HEK293 (cell line): Measurements from ENCODE around the gene ATF2.

Experiments used
- ZNF274 ChIP-seq, 2 experiments: fragments of 200-500 bp in 1 of 2; fragments of 450-650 bp in 1 of 2; sonication (Bioruptor generic) in 1 of 2; formaldehyde crosslinking in 1 of 2; IDR thresholded peaks; 2 replicates each; pipeline versions ENCODE4 v1.5.1 to v1.6.1; 2014 to 2016; ENCODE audit warnings: borderline replicate concordance in 1 of 2, inconsistent platforms in 1 of 2, low read length in 1 of 2, missing biosample characterization in 1 of 2, missing genetic modification characterization in 1 of 2
- ZNF76 ChIP-seq: fragments of 450-650 bp; formaldehyde crosslinking; IDR thresholded peaks from 2 replicates; pipeline ENCODE4; 2016; ENCODE audit warnings: low read depth, missing biosample characterization, missing genetic modification characterization, borderline replicate concordance
- TF ChIP-seq, protein P1 (sequence below): fragments of 450-650 bp; formaldehyde crosslinking; IDR thresholded peaks from 2 replicates; pipeline ENCODE4 v1.5.1; 2016; ENCODE audit warnings: missing biosample characterization, missing genetic modification characterization

DNA sequence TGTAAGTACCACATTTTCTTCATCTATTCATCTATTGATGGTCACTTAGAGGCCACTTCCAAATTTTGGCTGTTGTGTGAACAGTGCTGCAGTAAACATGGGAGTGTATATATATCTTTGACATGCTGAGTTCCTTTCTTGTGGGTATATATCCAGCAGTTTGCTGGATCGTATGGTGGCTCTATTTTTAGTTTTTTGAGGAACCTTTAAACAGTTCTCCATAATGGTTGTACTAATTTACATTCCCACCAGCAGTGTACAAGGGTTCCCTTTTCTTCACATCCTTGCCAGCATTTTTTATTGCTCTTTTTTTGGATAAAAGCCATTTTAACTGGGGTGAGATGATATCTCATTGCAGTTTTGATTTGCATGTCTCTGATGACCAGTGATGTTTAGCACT is 20.8 kb upstream of the ATF2 start:
- TF ChIP-seq ZNF274 (IDR thresholded peaks at IDR 0.05; ENCODE audit: low read length) (no peak), ZNF274 (tag by site-specific recombination; IDR thresholded peaks at IDR 0.05; ENCODE audit: borderline replicate concordance) (no peak), ZNF76 (tag by site-specific recombination) (no peak)
- TF ChIP-seq, protein P1, sequence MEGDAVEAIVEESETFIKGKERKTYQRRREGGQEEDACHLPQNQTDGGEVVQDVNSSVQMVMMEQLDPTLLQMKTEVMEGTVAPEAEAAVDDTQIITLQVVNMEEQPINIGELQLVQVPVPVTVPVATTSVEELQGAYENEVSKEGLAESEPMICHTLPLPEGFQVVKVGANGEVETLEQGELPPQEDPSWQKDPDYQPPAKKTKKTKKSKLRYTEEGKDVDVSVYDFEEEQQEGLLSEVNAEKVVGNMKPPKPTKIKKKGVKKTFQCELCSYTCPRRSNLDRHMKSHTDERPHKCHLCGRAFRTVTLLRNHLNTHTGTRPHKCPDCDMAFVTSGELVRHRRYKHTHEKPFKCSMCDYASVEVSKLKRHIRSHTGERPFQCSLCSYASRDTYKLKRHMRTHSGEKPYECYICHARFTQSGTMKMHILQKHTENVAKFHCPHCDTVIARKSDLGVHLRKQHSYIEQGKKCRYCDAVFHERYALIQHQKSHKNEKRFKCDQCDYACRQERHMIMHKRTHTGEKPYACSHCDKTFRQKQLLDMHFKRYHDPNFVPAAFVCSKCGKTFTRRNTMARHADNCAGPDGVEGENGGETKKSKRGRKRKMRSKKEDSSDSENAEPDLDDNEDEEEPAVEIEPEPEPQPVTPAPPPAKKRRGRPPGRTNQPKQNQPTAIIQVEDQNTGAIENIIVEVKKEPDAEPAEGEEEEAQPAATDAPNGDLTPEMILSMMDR (tag by site-specific recombination): no peak
